Osteoblast (primary cell): ENCODE results near the gene NKD2. TPM values are rescaled to one million over a fixed set of nuclear protein-coding genes. Genes with fewer than 3 reads are reported as not detected.
A peak's percentile ranks its signal among the peaks of the same experiment; 100 is the strongest.

ENCODE experiments used
- DNase-seq: peaks from one replicate; pipeline ENCODE4 v3.0.0; 2011; ENCODE audit warnings: low spot score, mixed read lengths; ENCODE audit not compliant: insufficient read length; ENCODE audit errors: missing footprints
- H2AFZ ChIP-seq: 2 replicates; pipeline ENCODE4 v1.6.0; 2011; ENCODE audit warnings: mild to moderate bottlenecking, low read length
- H3K27ac ChIP-seq: 2 replicates; pipeline ENCODE4 v1.5.1; 2011; ENCODE audit warnings: mild to moderate bottlenecking, low read depth, low read length, moderate library complexity
- H3K27me3 ChIP-seq: 2 replicates; pipeline ENCODE4 v1.6.0; 2012; ENCODE audit warnings: mild to moderate bottlenecking, control low read depth, inconsistent platforms, low read length, moderate library complexity; ENCODE audit not compliant: insufficient read depth
- H3K36me3 ChIP-seq: 2 replicates; pipeline ENCODE4 v1.5.1; 2011; ENCODE audit warnings: mild to moderate bottlenecking, low read length, control low read depth, moderate library complexity; ENCODE audit not compliant: insufficient read depth
- H3K4me1 ChIP-seq: 2 replicates; pipeline ENCODE4 v1.5.1; 2011; ENCODE audit warnings: mild to moderate bottlenecking, low read length, control low read depth, moderate library complexity; ENCODE audit not compliant: insufficient read depth
- H3K4me2 ChIP-seq: 2 replicates; pipeline ENCODE4 v1.6.0; 2011; ENCODE audit warnings: mild to moderate bottlenecking, low read length; ENCODE audit not compliant: insufficient read depth
- H3K4me3 ChIP-seq: fragments of 200-600 bp; sonication (generic); 3 replicates; pipeline ENCODE4 v1.5.1; 2012; ENCODE audit warnings: mild to moderate bottlenecking, low read length, inconsistent platforms; ENCODE audit not compliant: insufficient read depth
- H3K79me2 ChIP-seq: 2 replicates; pipeline ENCODE4 v1.6.0; 2012; ENCODE audit warnings: mild to moderate bottlenecking, low read length, control low read depth, inconsistent platforms; ENCODE audit not compliant: insufficient read depth
- H3K9me3 ChIP-seq: 2 replicates; pipeline ENCODE4 v1.5.1; 2011; ENCODE audit warnings: low read depth, low read length, control low read depth
- H4K20me1 ChIP-seq: 2 replicates; pipeline ENCODE4 v1.6.0; 2012; ENCODE audit warnings: mild to moderate bottlenecking, low read length, control low read depth; ENCODE audit not compliant: insufficient read depth
- CTCF ChIP-seq: IDR thresholded peaks from 2 replicates; pipeline ENCODE4 v1.5.1; 2011; ENCODE audit warnings: mild to moderate bottlenecking, low read depth, low read length, moderate library complexity; ENCODE audit errors: extremely low read depth
- total RNA-seq: library from RNA; depleted of rRNA; stranded (reverse); fragments of >200 nt; gene quantifications from 2 replicates; pipeline ENCODE4 v1.2.3, GENCODE V29; 2012

The NKD2 gene
- total RNA-seq, 1 donor: under 0.01 TPM

GRCh38 chr5:1017056-1017455, 8.5 kb downstream of the NKD2 start:
- Histone ChIP-seq H3K36me3 (no peaks in the 10 kb centered on the region), H3K4me1 (no peaks in the 10 kb centered on the region), H3K9me3 (no peaks in the 10 kb centered on the region), H2AFZ (no peak overlapping the region), H3K27me3 (peaks cover 3% of the 10 kb centered on the region), H3K4me3 (no peak overlapping the region), H3K27ac (no peak overlapping the region), H3K4me2 (no peak overlapping the region), H4K20me1 (no peaks in the 10 kb centered on the region), H3K79me2 (no peaks in the 10 kb centered on the region)
- TF ChIP-seq CTCF: no peak
- DNase-seq: no peak

- Histone ChIP-seq H2AFZ (no peak overlapping the region), H3K36me3 (no peaks in the 10 kb centered on the region), H3K4me1 (no peaks in the 10 kb centered on the region), H3K4me3 (no peak overlapping the region), H3K79me2 (no peaks in the 10 kb centered on the region), H4K20me1 (no peaks in the 10 kb centered on the region), H3K9me3 (no peaks in the 10 kb centered on the region), H3K27me3 (peaks cover 3% of the 10 kb centered on the region), H3K4me2 (no peak overlapping the region), H3K27ac (no peak overlapping the region)
- TF ChIP-seq CTCF: no peak
- peak; percentile 87 for DNase-seq
Observed at GRCh38 chr5:1017691-1018455, 9.3 kb downstream of the NKD2 start.

- DNase-seq: no peak
- Histone ChIP-seq H3K27me3 (peaks cover 3% of the 10 kb centered on the region), H3K36me3 (no peaks in the 10 kb centered on the region), H4K20me1 (no peaks in the 10 kb centered on the region), H2AFZ (no peak overlapping the region), H3K4me3 (no peak overlapping the region), H3K27ac (no peak overlapping the region), H3K4me1 (no peaks in the 10 kb centered on the region), H3K9me3 (no peaks in the 10 kb centered on the region), H3K79me2 (no peaks in the 10 kb centered on the region), H3K4me2 (no peak overlapping the region)
- TF ChIP-seq CTCF: no peak
Observed at GRCh38 chr5:1018596-1018995, 10.0 kb downstream of the NKD2 start.

GRCh38 chr5:1019001-1019905, 10.7 kb downstream of the NKD2 start:
- Histone ChIP-seq H2AFZ (no peak overlapping the region), H3K79me2 (no peaks in the 10 kb centered on the region), H3K4me2 (no peak overlapping the region), H3K4me3 (no peak overlapping the region), H4K20me1 (no peaks in the 10 kb centered on the region), H3K27ac (no peak overlapping the region), H3K36me3 (no peaks in the 10 kb centered on the region), H3K27me3 (peaks cover 3% of the 10 kb centered on the region), H3K4me1 (no peaks in the 10 kb centered on the region), H3K9me3 (no peaks in the 10 kb centered on the region)
- DNase-seq: peak; percentile 85
- TF ChIP-seq CTCF: no peak
